A375 (cell line): Measurements from ENCODE around the gene TUBB6. TPM values are rescaled to one million over a fixed set of nuclear protein-coding genes. Genes with fewer than 3 reads are reported as not detected.

Source experiments
- small RNA-seq: library from RNA; depleted of rRNA; stranded (forward); fragments of <200 nt; gene quantifications from one replicate; pipeline ENCODE3, GENCODE V24; 2014
- total RNA-seq: library from RNA; depleted of rRNA; stranded (reverse); fragments of >200 nt; shearing (Covaris generic); gene quantifications from 2 replicates; pipeline ENCODE4 v1.2.3, GENCODE V29; 2014; rRNA removed

The TUBB6 gene
- total RNA-seq, result 410 and 452 TPM in 2 replicates

GRCh38 chr18:12307701-12308385 is at the start of gene TUBB6:
TSS of gene TUBB6 (plus strand) at chr18:12308241. CDS start at chr18:12308293, 52 bp downstream.

Small RNA genes within 50 kb of the gene (small RNA-seq; reads per million reads assigned to genes)
- not detected for gene RNU6-170P

Other genes with a start within 250 kb of the TUBB6 start
- not detected in 2 replicates for gene ANKRD62, start 214.4 kb upstream of the TUBB6 start, total RNA-seq
- gene CIDEA, start 53.9 kb upstream of the TUBB6 start, total RNA-seq, result not detected in 2 replicates
- 62.5 and 63.7 TPM in 2 replicates for gene AFG3L2, start 69.0 kb downstream of the TUBB6 start, total RNA-seq
- 3.1 and 6.5 TPM in 2 replicates for gene PRELID3A, start 99.7 kb downstream of the TUBB6 start, total RNA-seq